GM10266 (cell line): ENCODE measurements around the gene TUBA1A.
"Not testable (repeated sequence)": the region's sequence is repeated elsewhere in the genome, so short reads cannot be mapped to it uniquely, and the experiment has no call there.

Experiments used
- DNase-seq: peaks from one replicate; pipeline ENCODE4 v3.0.0; 2012; ENCODE audit errors: extremely low spot score
- TF ChIP-seq, protein P1 (sequence below): IDR thresholded peaks from 2 replicates; pipeline ENCODE4 v1.5.1; 2012; ENCODE audit warnings: mild to moderate bottlenecking, low read depth; ENCODE audit not compliant: control insufficient read depth, insufficient read depth; ENCODE audit errors: missing control alignments

TUBA1A gene

DNA sequence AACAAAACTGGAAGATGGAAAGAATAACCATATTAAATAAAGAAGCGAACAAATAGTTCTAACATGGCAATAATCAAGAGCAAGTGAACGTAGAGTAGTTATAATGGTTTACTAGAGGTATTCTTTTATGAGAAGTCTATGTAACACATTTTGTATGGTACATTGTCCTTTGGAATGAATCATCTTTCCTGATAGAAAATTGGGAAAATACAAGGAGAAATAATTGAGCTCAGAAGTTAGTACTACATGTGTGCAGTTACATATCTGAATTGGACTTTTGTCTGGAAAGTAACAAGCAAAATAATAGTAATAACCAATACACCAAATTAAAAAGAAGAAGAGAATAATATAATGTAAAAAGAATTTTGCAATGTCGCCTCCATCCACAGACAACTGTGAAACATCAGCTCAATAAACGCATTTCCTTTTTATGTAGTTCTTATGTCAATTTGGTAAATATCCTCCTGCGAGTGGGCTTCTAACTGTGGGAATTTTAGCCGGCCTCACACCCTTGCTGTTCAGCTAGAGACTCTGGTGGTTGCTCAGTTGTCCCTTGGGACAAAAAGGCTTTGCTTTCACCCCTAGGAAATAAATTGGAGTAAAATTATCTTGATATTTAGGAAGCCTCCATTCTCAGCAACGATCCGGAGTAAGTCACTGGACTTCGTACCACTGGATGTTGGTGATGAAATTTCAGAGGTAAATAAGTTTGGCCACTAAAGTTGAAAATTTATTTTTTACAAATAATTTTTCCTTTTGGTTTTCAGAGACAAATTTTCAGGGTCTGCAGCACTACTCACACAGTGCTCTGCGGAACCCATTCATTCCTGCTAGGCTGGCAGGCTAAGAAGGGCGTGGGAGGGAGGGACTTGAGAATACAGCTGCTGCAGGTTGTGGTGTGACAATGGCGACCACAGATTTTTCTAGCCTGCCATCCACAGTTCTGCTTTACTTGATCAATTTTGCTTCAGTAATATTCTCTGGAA is 1.1 kb upstream of the TUBA1A start:
- TF ChIP-seq, protein P1, sequence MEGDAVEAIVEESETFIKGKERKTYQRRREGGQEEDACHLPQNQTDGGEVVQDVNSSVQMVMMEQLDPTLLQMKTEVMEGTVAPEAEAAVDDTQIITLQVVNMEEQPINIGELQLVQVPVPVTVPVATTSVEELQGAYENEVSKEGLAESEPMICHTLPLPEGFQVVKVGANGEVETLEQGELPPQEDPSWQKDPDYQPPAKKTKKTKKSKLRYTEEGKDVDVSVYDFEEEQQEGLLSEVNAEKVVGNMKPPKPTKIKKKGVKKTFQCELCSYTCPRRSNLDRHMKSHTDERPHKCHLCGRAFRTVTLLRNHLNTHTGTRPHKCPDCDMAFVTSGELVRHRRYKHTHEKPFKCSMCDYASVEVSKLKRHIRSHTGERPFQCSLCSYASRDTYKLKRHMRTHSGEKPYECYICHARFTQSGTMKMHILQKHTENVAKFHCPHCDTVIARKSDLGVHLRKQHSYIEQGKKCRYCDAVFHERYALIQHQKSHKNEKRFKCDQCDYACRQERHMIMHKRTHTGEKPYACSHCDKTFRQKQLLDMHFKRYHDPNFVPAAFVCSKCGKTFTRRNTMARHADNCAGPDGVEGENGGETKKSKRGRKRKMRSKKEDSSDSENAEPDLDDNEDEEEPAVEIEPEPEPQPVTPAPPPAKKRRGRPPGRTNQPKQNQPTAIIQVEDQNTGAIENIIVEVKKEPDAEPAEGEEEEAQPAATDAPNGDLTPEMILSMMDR: no peak
- no peak for DNase-seq

DNA sequence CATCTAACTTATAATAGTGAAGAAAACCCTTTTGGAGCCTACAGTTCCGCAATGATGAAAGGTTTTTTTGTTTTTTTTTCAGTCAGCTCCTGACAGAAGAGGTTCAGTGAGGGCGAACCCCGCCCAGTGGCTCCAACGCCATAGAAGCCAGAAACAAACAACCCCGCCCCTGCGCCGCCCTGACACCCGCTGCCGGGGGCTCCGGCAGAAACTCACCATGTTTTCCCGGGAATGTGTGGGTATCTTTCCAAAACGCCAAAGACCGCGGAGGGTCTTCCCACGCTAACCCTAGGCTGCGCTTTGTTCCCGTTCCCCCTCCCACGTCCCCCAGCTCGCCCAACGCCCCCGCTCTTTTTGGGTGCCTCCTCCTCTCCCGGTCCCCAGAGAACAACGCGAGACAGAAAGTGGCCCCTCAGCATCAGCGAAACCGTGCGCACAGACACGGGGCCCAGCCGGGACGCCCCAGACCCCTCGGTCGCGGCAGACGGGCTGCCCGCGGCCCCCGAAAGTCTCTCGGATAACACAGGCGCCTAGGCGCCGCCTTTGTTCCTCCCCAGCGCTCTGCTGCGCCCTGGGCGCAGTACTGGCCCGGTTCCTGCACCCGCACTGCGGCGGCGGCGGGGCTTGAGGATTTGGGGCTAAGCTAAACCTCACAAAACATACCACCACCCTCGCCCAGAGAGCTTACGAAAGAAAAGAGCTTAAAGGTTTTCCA is 522 bp downstream of the TUBA1A start:
- DNase-seq: peak; percentile 64
- TF ChIP-seq, protein P1: no peak

DNA sequence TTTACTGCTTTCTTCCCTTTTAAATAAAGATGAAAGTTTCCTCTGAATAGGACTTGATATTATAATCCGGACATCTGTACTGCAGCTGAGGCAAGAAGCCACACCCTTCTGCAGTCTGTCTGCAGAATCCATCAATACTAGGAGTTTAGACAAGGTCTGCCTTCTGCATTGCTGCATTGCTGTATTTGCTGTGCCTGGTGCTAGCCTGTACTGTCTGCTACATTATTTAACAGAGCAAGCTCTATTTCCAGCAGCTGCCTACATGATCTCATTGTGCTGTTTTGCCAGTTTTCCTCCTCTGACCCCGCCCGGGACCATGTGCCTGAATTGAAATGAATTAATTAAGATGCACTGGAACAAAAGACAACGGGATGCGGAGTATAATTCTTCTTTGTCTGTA is 1.7 kb downstream of the TUBA1A start:
- DNase-seq: no peak
- TF ChIP-seq, protein P1: no peak

DNA sequence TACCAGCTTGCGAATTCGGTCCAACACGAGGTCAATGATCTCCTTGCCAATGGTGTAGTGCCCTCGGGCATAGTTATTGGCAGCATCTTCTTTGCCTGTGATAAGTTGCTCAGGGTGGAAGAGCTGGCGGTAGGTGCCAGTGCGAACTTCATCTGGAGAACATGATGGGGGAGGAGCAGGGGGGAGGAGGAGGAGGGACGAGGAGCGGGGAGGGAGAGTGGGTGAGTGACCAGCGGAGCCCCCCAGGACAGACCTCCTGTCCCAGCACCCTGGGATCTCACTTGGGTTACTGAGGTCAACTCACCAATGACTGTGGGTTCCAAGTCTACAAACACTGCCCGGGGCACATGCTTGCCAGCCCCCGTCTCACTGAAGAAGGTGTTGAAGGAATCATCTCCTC is 2.6 kb downstream of the TUBA1A start:
- DNase-seq: not testable (repeated sequence)

DNA sequence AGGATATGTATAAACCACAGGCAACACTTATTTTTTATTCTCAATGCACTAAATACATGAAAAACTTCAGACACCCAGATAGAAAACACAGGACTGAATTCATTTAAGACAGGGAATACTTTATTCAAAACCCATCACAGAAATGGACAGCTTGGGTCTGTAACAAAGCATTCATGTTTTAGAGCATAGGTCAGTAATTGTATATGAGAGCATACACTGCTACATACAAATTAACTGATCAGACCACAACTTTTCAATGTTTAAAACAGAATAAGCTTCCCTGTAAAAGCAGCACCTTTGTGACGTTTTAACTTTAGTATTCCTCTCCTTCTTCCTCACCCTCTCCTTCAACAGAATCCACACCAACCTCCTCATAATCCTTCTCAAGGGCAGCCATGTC is 4.2 kb downstream of the TUBA1A start:
- DNase-seq: not testable (repeated sequence)

DNA sequence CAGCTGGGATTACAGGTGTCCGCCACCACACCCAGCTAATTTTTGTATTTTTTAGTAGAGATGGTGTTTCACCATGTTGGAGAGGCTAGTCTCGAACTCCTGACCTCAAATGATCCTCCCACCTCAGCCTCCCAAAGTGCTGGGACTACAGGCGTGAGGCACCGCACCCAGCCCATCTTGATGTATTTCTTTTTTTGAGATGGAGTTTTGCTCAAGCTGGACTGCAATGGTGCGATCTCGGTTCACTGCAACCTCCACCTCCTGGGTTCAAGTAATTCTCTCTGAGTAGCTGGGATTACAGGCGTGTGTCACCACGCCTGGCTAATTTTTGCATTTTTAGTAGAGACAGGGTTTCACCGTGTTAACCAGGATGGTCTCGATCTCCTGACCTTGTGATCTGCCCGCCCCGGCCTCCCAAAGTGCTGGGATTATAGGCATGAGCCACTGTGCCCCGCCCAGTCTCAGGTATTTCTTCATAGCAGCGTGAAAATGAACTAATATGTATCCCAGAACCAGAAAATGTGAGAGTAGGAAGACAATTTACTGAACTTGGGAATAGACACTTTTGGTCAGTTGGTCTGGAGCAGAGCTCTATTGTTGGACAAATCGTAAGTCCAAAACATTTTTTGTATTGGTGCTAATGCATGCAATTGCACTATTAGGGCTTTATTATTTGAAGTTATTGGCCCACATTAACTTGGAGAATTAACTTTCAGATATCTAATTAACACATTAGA is 5.5 kb downstream of the TUBA1A start:
- DNase-seq: not testable (repeated sequence)

DNA sequence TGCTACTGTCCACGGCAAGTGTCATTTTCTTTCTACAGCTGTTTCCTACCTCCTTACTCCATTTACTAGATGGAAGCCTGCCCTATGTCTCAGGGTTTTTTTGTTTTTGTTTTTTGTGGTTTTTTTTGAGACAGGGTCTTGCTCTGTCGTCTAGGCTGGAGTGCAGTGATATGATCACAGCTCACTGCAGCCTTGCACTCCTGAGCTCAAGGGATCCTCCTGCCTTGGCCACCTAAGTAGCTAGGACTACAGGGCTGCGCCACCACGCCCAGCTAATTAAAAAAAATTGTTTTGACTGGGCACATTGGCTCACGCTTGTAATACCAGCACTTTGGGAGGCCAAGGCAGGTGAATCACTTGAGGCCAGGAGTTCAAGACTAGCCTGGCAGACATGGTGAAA is 14.7 kb downstream of the TUBA1A start:
- no peak for DNase-seq
- TF ChIP-seq, protein P1: no peak

DNA sequence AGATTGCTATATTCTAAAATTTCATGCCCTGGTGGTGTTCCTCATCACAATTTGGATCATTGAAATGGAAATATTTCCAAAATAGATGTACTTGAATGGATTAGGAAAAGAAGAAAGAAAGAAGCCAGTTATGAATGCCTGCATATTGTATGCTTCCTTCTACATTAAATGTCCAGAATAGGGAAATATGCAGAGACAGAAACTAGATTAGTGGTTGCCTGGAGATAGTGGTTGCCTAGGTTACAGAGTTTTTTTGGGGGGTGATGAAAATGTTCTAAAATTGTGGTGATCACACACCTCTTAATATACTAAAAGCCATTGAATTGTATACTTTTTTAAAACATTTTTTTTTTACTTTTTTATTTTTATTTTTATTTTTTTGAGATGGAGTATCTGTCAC is 18.0 kb downstream of the TUBA1A start:
- TF ChIP-seq, protein P1: no peak
- no peak for DNase-seq
